22Rv1 (cell line): ENCODE measurements around the gene LDLRAD4.

Experiments
- ZFX ChIP-seq: fragments of 450-650 bp; IDR thresholded peaks from 2 replicates; pipeline ENCODE4 v1.6.1; 2017; ENCODE audit warnings: antibody characterized with exemption, borderline replicate concordance
- TF ChIP-seq, protein P1 (sequence below): fragments of 450-650 bp; IDR thresholded peaks from 2 replicates; pipeline ENCODE4 v1.5.1; 2017; ENCODE audit warnings: mild to moderate bottlenecking

- TF ChIP-seq, protein P1, sequence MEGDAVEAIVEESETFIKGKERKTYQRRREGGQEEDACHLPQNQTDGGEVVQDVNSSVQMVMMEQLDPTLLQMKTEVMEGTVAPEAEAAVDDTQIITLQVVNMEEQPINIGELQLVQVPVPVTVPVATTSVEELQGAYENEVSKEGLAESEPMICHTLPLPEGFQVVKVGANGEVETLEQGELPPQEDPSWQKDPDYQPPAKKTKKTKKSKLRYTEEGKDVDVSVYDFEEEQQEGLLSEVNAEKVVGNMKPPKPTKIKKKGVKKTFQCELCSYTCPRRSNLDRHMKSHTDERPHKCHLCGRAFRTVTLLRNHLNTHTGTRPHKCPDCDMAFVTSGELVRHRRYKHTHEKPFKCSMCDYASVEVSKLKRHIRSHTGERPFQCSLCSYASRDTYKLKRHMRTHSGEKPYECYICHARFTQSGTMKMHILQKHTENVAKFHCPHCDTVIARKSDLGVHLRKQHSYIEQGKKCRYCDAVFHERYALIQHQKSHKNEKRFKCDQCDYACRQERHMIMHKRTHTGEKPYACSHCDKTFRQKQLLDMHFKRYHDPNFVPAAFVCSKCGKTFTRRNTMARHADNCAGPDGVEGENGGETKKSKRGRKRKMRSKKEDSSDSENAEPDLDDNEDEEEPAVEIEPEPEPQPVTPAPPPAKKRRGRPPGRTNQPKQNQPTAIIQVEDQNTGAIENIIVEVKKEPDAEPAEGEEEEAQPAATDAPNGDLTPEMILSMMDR: no peak
- TF ChIP-seq ZFX: no peak
Measured at GRCh38 chr18:13191779-13192178, 26.8 kb upstream of the LDLRAD4 start.
